ENCODE measurements around the gene MYH8. TPM values are rescaled to one million over a fixed set of nuclear protein-coding genes. Genes with fewer than 3 reads are reported as not detected.

MYH8 gene
- total RNA-seq, 2 experiments from 2014 or later: not detected

DNA sequence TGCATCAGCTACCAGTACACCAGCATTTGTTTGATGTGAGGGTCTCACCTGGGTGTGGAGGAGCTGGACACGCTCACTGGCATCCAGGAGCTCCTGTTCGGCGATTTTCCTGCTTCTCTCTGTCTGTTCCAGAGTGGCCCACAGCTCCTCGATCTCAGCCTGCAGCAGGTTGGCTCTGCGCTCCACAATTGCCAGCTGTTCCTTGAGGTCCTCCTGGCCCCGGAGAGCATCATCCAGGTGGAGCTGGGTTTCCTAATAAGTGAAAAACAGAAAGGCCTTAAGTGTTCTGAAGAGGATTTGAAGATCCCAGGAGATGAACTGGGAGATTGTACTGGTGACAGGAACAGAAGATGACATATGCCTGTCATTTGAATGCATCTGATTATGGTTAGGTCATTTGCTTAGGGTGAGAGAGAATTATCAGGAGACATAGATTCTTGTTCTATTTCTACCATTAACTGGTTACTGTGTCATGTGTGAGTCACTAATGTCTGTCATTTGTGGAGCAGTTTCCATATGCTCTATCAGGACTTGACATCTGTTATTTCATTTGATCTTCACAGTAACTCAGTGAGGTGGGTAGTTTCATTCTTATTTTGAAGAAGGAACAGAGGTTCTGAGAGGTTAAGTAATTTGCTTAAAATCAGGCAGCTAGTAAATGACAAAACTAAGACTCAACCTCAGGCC, 27.4 kb downstream of the MYH8 start:
- H3K4me1 ChIP-seq (ENCODE audit: insufficient read depth, low read length): no peaks in the 10 kb centered on the region
- no peaks in the 10 kb centered on the region for H3K36me3 ChIP-seq (ENCODE audit: insufficient read depth, low read length)
- peaks cover 0 to 3% of the 10 kb centered on the region in 2 experiments for H3K9me3 ChIP-seq (ENCODE audit: control insufficient read depth in 1 of 2, insufficient read depth in 1 of 2, low read length in 2 of 2)
- Mint-ChIP-seq H3K4me1 (ENCODE audit: low read depth) (no peaks in the 10 kb centered on the region), H3K4me3 (no peak overlapping the region), H3K27ac (no peak overlapping the region), H3K36me3 (ENCODE audit: low read depth) (no peaks in the 10 kb centered on the region), H3K27me3 (peaks cover 11% of the 10 kb centered on the region), H3K9me3 (no peaks in the 10 kb centered on the region)
- ChIA-PET CTCF (no interaction called here), POLR2A (no interaction called here)
- no peak overlapping the region for H3K4me3 ChIP-seq (ENCODE audit: low read length)
- H3K27ac ChIP-seq (ENCODE audit: low read depth in 1 of 2, low read length in 2 of 2): no peak overlapping the region
- peaks cover 0 to 7% of the 10 kb centered on the region in 2 experiments for H3K27me3 ChIP-seq (ENCODE audit: control insufficient read depth in 1 of 2, insufficient read depth in 2 of 2, low read length in 2 of 2)
- ATAC-seq (ENCODE audit: poor library complexity): no peak
- DNase-seq: no peak
- no peak for TF ChIP-seq CTCF (IDR thresholded peaks at IDR 0.05)
- intact Hi-C loops (cut with DNase I, micrococcal nuclease): no loop called here

DNA sequence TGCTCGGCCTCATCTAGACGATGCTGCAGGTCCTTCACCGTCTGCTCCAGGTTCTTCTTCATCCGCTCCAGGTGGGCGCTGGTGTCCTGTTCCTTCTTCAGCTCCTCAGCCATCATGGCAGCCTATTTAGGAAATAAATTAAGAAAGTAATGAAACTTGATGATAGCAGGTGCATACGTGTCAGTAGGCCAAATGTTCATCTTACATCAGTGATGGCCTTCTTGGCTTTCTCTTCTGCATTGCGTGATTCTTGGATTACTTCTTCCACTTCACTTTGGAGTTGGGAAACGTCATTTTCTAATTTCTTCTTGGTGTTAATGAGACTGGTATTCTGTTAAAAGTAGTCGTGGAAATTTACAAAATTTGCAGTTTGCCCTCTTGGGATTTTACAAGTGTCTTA, 28.9 kb downstream of the MYH8 start:
- Histone ChIP-seq H3K36me3 (ENCODE audit: insufficient read depth, low read length) (no peaks in the 10 kb centered on the region), H3K27me3 (ENCODE audit: control insufficient read depth in 1 of 2, insufficient read depth in 2 of 2, low read length in 2 of 2) (peaks cover 0 to 7% of the 10 kb centered on the region in 2 experiments), H3K4me3 (ENCODE audit: low read length) (no peak overlapping the region), H3K9me3 (ENCODE audit: control insufficient read depth in 1 of 2, insufficient read depth in 1 of 2, low read length in 2 of 2) (peaks cover 0 to 5% of the 10 kb centered on the region in 2 experiments), H3K4me1 (ENCODE audit: insufficient read depth, low read length) (no peaks in the 10 kb centered on the region), H3K27ac (ENCODE audit: low read depth in 1 of 2, low read length in 2 of 2) (no peak overlapping the region)
- intact Hi-C loops (cut with DNase I, micrococcal nuclease): no loop called here
- peaks cover 11% of the 10 kb centered on the region for H3K27me3 Mint-ChIP-seq
- TF ChIP-seq CTCF (IDR thresholded peaks at IDR 0.05): no peak
- H3K4me3 Mint-ChIP-seq: no peak overlapping the region
- ChIA-PET POLR2A (no interaction called here), CTCF (no interaction called here)
- no peak overlapping the region for H3K27ac Mint-ChIP-seq
- H3K9me3 Mint-ChIP-seq: no peaks in the 10 kb centered on the region
- H3K4me1 Mint-ChIP-seq (ENCODE audit: low read depth): no peaks in the 10 kb centered on the region
- H3K36me3 Mint-ChIP-seq (ENCODE audit: low read depth): no peaks in the 10 kb centered on the region
- ATAC-seq (ENCODE audit: poor library complexity) (no peak), DNase-seq (no peak)

GRCh38 chr17:10385871-10386270, 35.9 kb downstream of the MYH8 start:
- Histone ChIP-seq H3K4me1 (ENCODE audit: insufficient read depth, low read length) (no peaks in the 10 kb centered on the region), H3K27ac (ENCODE audit: low read depth in 1 of 2, low read length in 2 of 2) (no peak overlapping the region), H3K27me3 (ENCODE audit: control insufficient read depth in 1 of 2, insufficient read depth in 2 of 2, low read length in 2 of 2) (peaks cover 0 to under 1% of the 10 kb centered on the region in 2 experiments), H3K9me3 (ENCODE audit: control insufficient read depth in 1 of 2, insufficient read depth in 1 of 2, low read length in 2 of 2) (peaks cover 0 to 8% of the 10 kb centered on the region in 2 experiments), H3K36me3 (ENCODE audit: insufficient read depth, low read length) (no peaks in the 10 kb centered on the region), H3K4me3 (ENCODE audit: low read length) (no peak overlapping the region)
- Mint-ChIP-seq H3K9me3 (peaks cover 2% of the 10 kb centered on the region), H3K4me1 (ENCODE audit: low read depth) (no peaks in the 10 kb centered on the region), H3K27ac (no peak overlapping the region), H3K36me3 (ENCODE audit: low read depth) (no peaks in the 10 kb centered on the region), H3K4me3 (no peak overlapping the region), H3K27me3 (peaks cover 4% of the 10 kb centered on the region)
- ChIA-PET POLR2A (no interaction called here), CTCF (no interaction called here)
- ATAC-seq (ENCODE audit: poor library complexity): no peak
- intact Hi-C loops (cut with DNase I, micrococcal nuclease): no loop called here
- no peak for DNase-seq
- no peak for TF ChIP-seq CTCF (IDR thresholded peaks at IDR 0.05)
